GM12874 (cell line): ENCODE data around the gene SUGT1.

Experiments used
- TF ChIP-seq, protein P1 (sequence below): IDR thresholded peaks from 2 replicates; pipeline ENCODE4 v1.5.1; 2011; ENCODE audit warnings: low read depth, mild to moderate bottlenecking, control low read depth, low read length, moderate library complexity; ENCODE audit not compliant: insufficient read depth

The SUGT1 gene

DNA sequence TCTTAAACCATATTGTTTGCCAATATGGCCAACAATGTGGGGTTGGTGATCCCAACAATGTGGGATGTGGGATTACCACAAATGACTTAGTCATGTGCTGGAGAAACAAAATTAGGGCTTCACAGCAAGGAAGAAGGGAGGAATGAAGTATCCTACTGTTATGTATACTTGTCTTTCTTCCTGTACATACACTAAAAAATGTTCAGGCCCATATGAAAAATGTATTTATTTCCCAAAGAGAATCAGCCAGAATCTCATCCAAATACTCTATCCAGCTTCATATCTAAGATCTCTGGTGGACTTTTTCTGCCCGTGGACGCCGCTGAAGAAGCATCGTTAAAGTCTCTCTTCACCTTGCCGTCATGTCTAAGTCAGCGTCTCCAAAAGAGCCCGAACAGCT lies 10.5 kb upstream of the SUGT1 start, which contains the start of gene HNRNPA1L2:
TSS of gene HNRNPA1L2 (plus strand) at position 301 of the 400 bp plus-strand sequence. CDS start at position 363, 62 bp downstream.
- TF ChIP-seq, protein P1, sequence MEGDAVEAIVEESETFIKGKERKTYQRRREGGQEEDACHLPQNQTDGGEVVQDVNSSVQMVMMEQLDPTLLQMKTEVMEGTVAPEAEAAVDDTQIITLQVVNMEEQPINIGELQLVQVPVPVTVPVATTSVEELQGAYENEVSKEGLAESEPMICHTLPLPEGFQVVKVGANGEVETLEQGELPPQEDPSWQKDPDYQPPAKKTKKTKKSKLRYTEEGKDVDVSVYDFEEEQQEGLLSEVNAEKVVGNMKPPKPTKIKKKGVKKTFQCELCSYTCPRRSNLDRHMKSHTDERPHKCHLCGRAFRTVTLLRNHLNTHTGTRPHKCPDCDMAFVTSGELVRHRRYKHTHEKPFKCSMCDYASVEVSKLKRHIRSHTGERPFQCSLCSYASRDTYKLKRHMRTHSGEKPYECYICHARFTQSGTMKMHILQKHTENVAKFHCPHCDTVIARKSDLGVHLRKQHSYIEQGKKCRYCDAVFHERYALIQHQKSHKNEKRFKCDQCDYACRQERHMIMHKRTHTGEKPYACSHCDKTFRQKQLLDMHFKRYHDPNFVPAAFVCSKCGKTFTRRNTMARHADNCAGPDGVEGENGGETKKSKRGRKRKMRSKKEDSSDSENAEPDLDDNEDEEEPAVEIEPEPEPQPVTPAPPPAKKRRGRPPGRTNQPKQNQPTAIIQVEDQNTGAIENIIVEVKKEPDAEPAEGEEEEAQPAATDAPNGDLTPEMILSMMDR, result no peak

DNA sequence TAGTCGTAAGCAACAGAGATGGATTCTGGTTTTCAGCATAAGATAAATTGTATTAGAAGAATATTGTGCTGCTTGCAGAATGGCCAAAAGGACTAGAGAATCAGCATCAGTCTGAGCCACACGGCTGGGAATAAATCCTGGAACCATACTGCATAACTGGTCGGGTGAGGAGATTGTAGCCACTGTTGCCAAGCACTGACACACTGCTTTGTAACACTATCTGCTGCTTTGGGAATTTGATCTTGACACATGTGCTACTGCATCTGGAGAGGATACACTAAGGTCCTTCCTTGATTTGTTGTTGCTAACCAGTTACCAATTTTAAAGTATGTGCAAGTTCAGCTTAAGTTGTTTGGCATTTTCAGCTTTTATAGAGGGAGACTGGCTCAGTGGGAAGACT lies 8.5 kb upstream of the SUGT1 start:
- TF ChIP-seq, protein P1, result no peak

DNA sequence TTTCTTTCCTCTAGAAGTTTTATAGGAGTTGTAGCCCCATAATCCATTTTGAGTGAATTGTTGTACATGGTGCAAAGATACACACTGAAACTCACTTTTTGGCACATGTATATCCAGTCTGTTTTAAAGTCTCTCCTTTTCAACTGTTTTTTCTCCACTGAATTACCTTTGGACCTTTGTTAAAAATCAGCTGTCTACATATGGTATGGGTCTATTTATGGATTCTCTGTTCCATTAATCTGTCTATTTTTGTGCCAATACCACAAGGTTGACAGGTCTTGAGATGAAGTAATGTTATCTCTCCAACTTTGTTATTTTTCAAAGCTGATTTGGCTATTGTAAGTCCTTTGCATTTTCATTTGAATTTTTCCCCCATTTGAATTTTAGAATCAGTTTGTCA lies 5.7 kb upstream of the SUGT1 start:
- TF ChIP-seq, protein P1, result no peak

DNA sequence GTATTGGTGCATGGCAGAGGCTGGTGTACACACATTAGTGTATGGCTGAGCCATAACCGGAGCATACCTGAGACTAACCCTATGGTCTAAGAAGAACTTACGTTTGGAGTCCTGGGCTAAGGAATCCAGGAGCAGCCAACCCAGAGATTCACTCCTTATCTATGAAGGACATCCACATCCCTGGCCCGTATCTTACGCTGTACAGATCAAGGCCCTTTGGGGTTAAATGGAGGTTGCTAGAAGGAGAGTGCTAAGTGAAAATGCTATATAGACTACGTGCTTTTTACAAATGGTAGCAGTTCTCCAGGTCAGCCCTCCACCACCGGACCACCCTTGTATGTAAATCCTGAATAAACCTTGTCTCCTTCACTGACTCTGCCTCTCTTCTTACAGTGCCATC lies 1.9 kb upstream of the SUGT1 start:
- TF ChIP-seq, protein P1, result no peak

DNA sequence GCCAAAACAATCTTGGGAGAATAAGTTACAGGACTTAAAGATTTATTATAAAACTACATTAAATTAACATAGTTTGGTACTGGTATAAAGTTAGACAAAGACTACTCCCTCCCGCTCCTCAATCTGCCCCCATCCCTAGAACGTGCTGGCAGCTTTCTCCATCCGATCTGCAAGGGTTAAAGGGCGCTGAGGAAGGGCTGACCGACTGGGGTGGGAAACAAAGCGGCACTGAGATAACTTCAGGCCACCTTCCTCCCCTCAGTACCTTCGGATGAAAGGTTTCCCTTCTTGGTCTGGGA lies 790 bp upstream of the SUGT1 start:
- TF ChIP-seq, protein P1, result no peak

DNA sequence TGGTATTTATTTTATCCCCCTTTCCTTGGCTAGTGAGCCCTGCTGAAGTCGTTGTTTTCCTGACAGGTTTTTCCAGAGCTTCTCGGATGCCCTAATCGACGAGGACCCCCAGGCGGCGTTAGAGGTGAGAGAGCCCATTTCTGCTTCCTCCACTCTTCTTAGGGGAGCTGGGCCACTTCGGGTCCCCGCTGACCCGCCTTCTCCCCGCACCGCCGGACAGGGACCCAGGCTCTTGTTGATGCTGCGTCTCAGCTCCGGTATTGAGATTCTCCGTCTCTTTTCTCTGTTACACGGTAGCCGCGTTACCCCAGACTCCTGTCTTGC lies 306 bp downstream of the SUGT1 start:
- TF ChIP-seq, protein P1, result no peak

DNA sequence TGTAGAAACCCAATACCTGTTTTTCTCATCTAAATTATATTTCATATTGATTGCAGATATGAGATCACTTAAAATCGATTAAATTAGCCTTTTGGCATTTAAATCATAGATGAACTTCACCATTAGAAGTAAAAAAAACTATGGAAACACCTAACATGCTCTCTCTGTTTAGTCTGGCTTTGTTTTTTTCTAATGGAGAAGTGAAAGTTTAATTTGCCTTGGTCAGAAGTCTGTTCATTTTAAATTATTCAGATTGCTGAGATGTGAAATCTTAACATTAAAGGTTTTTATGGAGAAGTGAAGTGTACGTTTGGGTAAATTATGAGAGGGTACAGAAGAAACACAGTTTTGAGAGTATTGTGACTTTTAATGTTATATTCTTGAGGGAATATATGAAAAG lies 6.7 kb downstream of the SUGT1 start:
- TF ChIP-seq, protein P1, result no peak

DNA sequence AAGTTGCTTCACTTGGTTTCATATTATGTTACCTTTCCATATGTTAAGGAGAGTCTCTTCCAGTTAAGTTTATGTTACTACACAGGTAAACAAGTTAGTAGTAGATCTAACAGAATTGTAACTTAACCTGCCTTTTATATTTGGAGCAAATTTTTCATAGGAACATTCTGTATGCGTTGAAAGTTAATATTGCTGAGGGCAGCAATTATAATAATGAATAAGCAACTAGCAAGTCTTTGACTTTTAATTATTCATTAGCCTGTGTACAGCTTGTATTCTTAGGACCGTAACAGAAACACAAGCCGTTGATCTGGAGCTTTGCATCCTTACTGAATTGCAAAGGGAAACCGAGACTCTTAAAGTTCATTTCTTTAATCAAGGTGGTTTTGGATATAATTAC lies 11.6 kb downstream of the SUGT1 start:
- TF ChIP-seq, protein P1, result no peak
